HG03064 (cell line): ENCODE data around the gene PTBP3.
"Not testable (repeated sequence)": the region's sequence is repeated elsewhere in the genome, so short reads cannot be mapped to it uniquely, and the experiment has no call there.

ENCODE experiments used
- ATAC-seq: cut with Tn5 transposase; IDR thresholded peaks from one replicate; pipeline ENCODE4 v1.9.1; 2021; ENCODE audit warnings: low read depth; ENCODE audit not compliant: unreplicated experiment

Gene PTBP3

GRCh38 chr9:112274600-112274999 lies 58.8 kb downstream of the PTBP3 start:
- no peak for ATAC-seq

DNA sequence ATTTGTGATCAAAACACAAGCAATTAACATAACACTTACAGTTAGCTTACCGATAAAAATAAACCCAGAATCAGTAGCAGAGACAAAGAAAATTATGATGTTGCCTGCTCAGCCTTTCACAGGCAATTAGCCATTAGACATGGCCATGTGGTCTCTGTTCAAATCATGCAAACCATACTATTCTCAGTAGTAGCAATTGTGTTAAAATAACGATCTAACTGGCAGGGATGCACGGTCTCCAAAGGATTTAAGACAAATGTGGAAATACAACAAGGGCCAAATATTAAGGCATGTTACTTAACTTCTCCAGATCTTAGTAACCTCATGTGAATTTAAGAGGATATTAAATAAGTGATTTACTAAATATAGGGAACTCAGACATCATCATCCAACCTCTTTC lies 59.5 kb downstream of the PTBP3 start:
- no peak for ATAC-seq

- ATAC-seq = no peak
Observed at GRCh38 chr9:112271466-112272098, 61.8 kb downstream of the PTBP3 start.

DNA sequence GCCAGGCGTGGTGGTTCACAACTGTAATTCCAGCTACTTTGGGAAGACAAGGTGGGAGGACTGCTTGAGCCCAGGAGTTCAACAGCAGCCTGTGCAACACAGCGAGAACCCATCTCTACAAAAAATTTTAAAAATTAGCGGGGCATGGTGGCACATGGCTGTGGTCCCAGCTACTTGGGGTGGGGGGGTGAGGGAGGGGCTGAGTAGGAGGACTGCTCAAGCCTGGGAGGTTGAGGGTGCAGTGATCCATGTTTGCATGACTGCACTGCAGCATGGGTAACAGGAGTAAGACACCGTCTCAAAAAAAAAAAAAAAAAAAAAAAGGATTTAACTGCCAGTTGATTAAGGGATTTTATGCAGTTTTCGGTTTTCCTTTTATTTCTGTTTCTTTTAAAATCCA lies 65.0 kb downstream of the PTBP3 start:
- no peak for ATAC-seq

DNA sequence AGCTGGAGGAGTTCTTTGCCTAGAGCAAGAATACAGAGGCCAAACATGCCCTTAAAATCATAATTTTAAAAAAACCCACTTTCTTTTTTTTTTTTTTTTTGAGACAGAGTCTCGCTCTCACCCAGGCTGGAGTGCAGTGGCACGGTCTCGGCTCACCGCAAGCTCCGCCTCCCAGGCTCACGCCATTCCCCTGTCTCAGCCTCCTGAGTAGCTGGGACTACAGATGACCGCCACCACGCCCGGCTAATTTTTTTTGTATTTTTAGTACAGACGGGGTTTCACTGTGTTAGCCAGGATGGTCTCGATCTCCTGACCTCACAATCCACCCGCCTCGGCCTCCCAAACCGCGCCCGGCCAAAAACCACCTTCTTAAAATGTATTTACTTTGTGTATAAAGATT lies 66.3 kb downstream of the PTBP3 start:
- ATAC-seq = not testable (repeated sequence)

- ATAC-seq = no peak
Observed at GRCh38 chr9:112265391-112265790, 68.0 kb downstream of the PTBP3 start.

- no peak for ATAC-seq
Observed at GRCh38 chr9:112262577-112262976, 70.8 kb downstream of the PTBP3 start.

- ATAC-seq = no peak
Observed at GRCh38 chr9:112261133-112261532, 72.3 kb downstream of the PTBP3 start.

DNA sequence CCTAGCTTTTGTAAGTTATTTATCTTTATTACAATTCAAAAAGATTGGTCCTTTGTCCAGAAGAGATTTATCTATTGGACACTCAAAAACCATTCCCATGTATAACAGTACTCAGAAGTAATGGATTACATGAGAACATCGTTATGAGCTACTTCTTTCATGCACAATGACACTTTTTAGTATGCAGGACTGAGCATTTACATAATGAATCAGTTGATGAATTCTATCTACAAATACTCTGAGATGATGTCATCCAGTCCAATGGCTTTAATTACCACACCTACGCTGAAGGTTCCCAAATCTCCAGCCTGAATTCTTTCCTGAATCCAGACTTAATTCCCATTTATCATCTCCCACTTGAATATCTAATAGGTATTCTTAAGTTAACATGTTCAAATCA lies 75.3 kb downstream of the PTBP3 start:
- ATAC-seq = no peak

- ATAC-seq = no peak
Observed at GRCh38 chr9:112252194-112252593, 81.2 kb downstream of the PTBP3 start.

DNA sequence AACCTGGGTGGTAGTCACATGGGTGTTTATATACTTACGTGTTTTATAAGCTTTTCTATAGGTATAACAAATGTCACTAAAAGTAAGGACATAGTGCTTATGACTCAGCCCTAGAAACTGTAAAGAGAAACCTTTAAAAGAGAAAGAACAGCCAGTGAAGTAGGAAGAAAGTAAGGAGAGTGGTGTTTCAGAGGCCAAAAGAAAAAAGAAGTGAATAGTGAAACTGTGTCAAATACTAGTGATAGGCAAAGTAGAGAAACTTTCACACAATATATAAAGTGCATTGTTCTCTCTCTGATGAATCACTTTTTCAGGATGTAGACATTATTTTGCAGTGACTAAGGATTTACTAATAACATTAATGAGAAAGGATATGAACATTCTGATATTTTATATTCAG lies 84.1 kb downstream of the PTBP3 start:
- peak; percentile 80 for ATAC-seq

- no peak for ATAC-seq
Observed at GRCh38 chr9:112248722-112249121, 84.7 kb downstream of the PTBP3 start.

DNA sequence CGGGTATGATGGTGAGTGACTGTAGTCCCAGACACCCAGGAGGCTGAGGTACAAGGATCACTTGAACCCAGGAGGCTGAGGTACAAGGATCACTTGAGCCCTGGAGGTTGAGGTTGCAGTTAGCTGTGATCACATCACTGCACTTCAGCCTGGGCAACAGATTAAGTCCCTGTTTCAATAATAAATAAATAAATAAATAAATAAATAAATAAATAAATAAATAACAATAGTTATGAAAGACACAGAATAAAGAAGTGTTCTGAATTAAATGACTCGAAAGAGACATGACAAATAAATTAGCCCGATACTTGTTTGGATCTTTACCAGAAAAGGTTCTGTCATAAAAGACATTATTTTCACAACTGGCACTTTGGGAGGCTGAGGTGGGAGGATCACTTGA lies 86.3 kb downstream of the PTBP3 start:
- ATAC-seq = no peak

DNA sequence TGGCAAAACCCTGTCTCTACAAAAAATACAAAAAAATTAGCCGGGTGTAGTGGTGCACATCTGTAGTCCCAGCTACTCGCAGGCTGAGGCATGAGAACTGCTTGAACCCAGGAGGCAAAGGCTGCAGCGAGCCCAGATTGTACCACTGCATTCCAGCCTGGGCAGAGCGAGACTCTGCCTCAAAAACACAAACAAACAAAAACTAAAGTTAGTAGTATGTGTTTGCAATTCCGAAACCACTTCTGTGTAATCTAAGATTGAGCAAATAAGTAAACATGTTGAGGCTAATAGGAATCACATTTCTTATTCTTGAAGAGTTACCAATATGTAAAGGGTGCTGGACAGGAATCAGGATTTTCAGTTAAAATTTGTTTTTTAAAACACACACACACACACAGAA lies 88.3 kb downstream of the PTBP3 start:
- no peak for ATAC-seq

DNA sequence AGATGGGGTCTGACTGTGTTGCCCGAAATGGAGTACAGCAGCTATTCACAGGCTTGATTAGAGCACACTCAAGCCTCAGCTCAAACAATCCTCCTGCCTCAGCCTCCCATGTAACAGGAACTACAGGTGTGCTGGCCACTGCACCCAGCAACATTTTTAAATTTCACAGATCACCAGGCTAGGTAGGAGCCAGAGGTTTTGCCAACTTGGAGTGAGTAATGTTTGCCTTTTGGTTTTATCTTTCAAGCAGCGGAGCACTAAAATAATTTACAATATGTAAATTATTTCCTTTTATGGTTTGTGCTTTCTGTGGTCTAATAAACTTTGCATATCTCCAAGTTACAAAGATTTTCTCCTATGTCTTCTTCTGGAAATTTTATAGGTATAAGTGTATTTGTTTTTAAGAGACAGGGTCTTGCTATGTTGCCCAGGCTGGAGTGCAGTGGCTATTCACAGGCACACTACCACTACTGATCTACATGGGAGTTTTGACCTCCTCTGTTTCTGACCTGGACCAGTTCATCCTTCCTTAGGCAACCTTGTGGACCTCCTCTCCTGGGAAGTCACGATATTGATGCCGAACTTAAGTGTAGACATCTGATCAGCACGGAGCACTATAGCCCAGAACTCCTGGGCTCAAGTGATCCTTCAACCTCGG lies 91.1 kb downstream of the PTBP3 start:
- no peak for ATAC-seq

DNA sequence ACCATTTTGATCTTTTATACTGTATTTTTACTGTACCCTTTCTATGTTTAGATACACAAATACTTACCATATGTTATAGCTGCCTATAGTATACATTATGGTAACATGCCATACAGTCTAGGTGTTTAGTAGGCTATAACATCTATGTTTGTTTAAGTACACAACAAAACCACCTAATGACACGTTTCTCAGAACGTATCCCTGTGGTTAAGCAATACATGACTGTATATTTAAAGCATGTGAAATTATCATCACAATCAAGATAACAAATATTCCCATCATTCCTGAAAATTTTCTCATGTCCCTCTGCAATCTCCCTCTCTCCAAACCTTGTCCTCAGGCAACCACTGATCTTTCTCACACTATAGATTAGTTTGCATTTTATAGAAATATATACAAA lies 91.9 kb downstream of the PTBP3 start:
- ATAC-seq = no peak

GRCh38 chr9:112239708-112240107 lies 93.7 kb downstream of the PTBP3 start:
- no peak for ATAC-seq

DNA sequence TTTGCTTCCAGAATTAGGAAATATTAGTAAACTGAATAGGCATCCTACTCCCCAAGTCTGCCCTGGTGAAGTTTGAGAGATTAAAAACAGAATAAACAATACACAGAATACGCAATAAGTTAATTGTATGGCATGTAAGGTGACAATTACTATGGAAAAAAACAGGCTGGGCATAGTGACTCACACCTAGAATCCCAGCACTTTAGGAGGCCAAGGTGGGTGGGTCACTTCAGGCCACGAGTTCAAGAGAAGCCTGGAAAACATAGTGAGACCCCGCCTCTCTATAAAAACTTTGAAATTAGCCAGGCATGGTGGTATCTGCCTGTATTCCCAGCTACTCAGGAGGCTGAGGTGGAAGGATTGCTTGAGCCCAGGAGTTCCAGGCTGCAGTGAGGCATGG lies 94.1 kb downstream of the PTBP3 start:
- no peak for ATAC-seq

- no peak for ATAC-seq
Observed at GRCh38 chr9:112234779-112235178, 98.6 kb downstream of the PTBP3 start.

- ATAC-seq = no peak
Observed at GRCh38 chr9:112233769-112234168, 99.7 kb downstream of the PTBP3 start.

- ATAC-seq = no peak
Observed at GRCh38 chr9:112232233-112232632, 101.2 kb downstream of the PTBP3 start.

DNA sequence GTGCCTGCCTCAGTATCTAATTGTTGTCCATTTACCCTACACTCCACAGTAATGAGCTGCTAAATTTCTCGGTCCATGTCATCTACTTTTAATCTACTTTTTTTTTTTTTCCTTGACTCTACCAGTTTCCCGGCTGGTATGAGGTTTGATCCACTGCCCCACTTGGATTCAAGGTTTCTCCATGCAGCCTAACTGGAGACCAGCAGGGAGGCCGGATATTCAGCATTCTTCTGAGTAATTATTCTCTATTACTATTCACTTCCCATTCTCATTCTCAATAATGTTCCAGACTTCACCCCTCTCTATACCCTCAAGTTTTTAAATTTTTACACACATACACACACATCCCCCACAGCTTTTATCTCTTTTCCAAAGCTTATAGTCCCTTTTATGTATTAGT lies 107.3 kb downstream of the PTBP3 start:
- no peak for ATAC-seq
